Fibroblast of lung (primary cell): ENCODE measurements around the gene PPP2R2D. TPM values are rescaled to one million over a fixed set of nuclear protein-coding genes. Genes with fewer than 3 reads are reported as not detected.

ENCODE experiments used
- DNase-seq, 2 donors: peaks; one replicate each; pipeline versions ENCODE4 v3.0.0 to v3.0.0-alpha.2; 2010; ENCODE audit warnings: low read depth in 2 of 2
- H2AFZ ChIP-seq: 2 replicates; pipeline ENCODE4 v1.5.1; 2012; ENCODE audit warnings: low read length, control low read depth, inconsistent platforms
- H3K27ac ChIP-seq: 2 replicates; pipeline ENCODE4 v1.5.1; 2011; ENCODE audit warnings: low read length, control low read depth; ENCODE audit not compliant: insufficient read depth
- H3K27me3 ChIP-seq: 2 replicates; pipeline ENCODE4 v1.5.1; 2011; ENCODE audit warnings: mild to moderate bottlenecking, low read length; ENCODE audit not compliant: control insufficient read depth, insufficient read depth
- H3K36me3 ChIP-seq: 2 replicates; pipeline ENCODE4 v1.5.1; 2011; ENCODE audit warnings: low read length; ENCODE audit not compliant: control insufficient read depth, insufficient read depth
- H3K4me1 ChIP-seq: 2 replicates; pipeline ENCODE4 v1.5.1; 2011; ENCODE audit warnings: low read length; ENCODE audit not compliant: control insufficient read depth, insufficient read depth; ENCODE audit errors: extremely low read depth
- H3K4me2 ChIP-seq: 2 replicates; pipeline ENCODE4 v1.5.1; 2011; ENCODE audit warnings: low read length, control low read depth; ENCODE audit not compliant: insufficient read depth; ENCODE audit errors: extremely low read depth
- H3K4me3 ChIP-seq, 4 experiments: fragments of 200-600 bp in 1 of 4; sonication (generic) in 1 of 4; replicated peaks in 1 of 4; 2 replicates each; pipeline ENCODE4 v1.5.1; 2011 to 2016; ENCODE audit warnings: low read length in 4 of 4, low read depth in 3 of 4, mild to moderate bottlenecking in 3 of 4, control low read depth in 2 of 4, inconsistent platforms in 1 of 4, mixed read lengths in 1 of 4; ENCODE audit not compliant: insufficient read depth in 1 of 4; ENCODE audit errors: control extremely low read depth in 1 of 4
- H3K79me2 ChIP-seq: 2 replicates; pipeline ENCODE4 v1.5.1; 2012; ENCODE audit warnings: mild to moderate bottlenecking, low read length, inconsistent platforms; ENCODE audit not compliant: control insufficient read depth, insufficient read depth
- H3K9ac ChIP-seq: 2 replicates; pipeline ENCODE4 v1.5.1; 2011; ENCODE audit warnings: mild to moderate bottlenecking, low read length, control low read depth; ENCODE audit not compliant: insufficient read depth
- H3K9me3 ChIP-seq: 2 replicates; pipeline ENCODE4 v1.5.1; 2012; ENCODE audit warnings: low read depth, low read length; ENCODE audit not compliant: control insufficient read depth, insufficient read depth
- H4K20me1 ChIP-seq: 2 replicates; pipeline ENCODE4 v1.5.1; 2011; ENCODE audit warnings: low read length; ENCODE audit not compliant: control insufficient read depth, insufficient read depth; ENCODE audit errors: extremely low read depth
- CTCF ChIP-seq, 2 donors: IDR thresholded peaks in 1 of 2; conservative IDR thresholded peaks in 1 of 2; 1 replicate in 1 of 2; 2 replicates in 1 of 2; pipeline ENCODE4 v1.5.1; 2011 to 2012; ENCODE audit warnings: low read length in 2 of 2, control low read depth in 1 of 2, inconsistent platforms in 1 of 2, low read depth in 1 of 2, mild to moderate bottlenecking in 1 of 2
- EZH2 ChIP-seq: IDR thresholded peaks from 2 replicates; pipeline ENCODE4 v1.5.1; 2012; ENCODE audit warnings: low read length, control low read depth, mild to moderate bottlenecking; ENCODE audit errors: missing control alignments
- polyA plus RNA-seq, 2 donors: library from polyadenylated mRNA; depleted of rRNA in 1 of 2; stranded (reverse) in 1 of 2; unstranded in 1 of 2; fragments of >200 nt; gene quantifications; 2 replicates each; pipeline ENCODE4 v1.2.1, GENCODE V29; 2011 to 2012; ENCODE audit warnings: missing spikeins in 1 of 2
- total RNA-seq: library from RNA; depleted of rRNA; stranded (reverse); fragments of >200 nt; gene quantifications from 2 replicates; pipeline ENCODE4 v1.2.1, GENCODE V29; 2014

PPP2R2D gene
- total and polyA plus RNA-seq, 2 donors (not counting 1 experiment from before 2014, with no cell fraction given) = 23.3 to 25.4 TPM

GRCh38 chr10:131876017-131876416, 24.8 kb upstream of the PPP2R2D start:
- no peaks in the 10 kb centered on the region for H3K9me3 ChIP-seq
- H3K27ac ChIP-seq = no peak overlapping the region
- DNase-seq = no peak
- no peak overlapping the region for H3K9ac ChIP-seq
- H3K4me2 ChIP-seq = no peak overlapping the region
- H3K4me1 ChIP-seq = no peaks in the 10 kb centered on the region
- H4K20me1 ChIP-seq = no peaks in the 10 kb centered on the region
- no peaks in the 10 kb centered on the region for H3K36me3 ChIP-seq
- H2AFZ ChIP-seq = no peak overlapping the region
- no peak overlapping the region for H3K4me3 ChIP-seq
- no peaks in the 10 kb centered on the region for H3K27me3 ChIP-seq
- TF ChIP-seq EZH2 (no peak), CTCF (conservative IDR thresholded peaks at IDR 0.05 in 1 of 2, IDR thresholded peaks at IDR 0.05 in 1 of 2; ENCODE audit: low read depth in 1 of 2, low read length in 2 of 2) (no peak)
- H3K79me2 ChIP-seq = no peaks in the 10 kb centered on the region

- no peak overlapping the region for H2AFZ ChIP-seq
- no peak overlapping the region for H3K27ac ChIP-seq
- H3K9ac ChIP-seq = no peak overlapping the region
- no peak overlapping the region for H3K4me3 ChIP-seq
- H3K4me1 ChIP-seq = no peaks in the 10 kb centered on the region
- no peaks in the 10 kb centered on the region for H3K9me3 ChIP-seq
- no peaks in the 10 kb centered on the region for H3K27me3 ChIP-seq
- H3K4me2 ChIP-seq = no peak overlapping the region
- H3K79me2 ChIP-seq = no peaks in the 10 kb centered on the region
- TF ChIP-seq EZH2 (no peak), CTCF (conservative IDR thresholded peaks at IDR 0.05 in 1 of 2, IDR thresholded peaks at IDR 0.05 in 1 of 2; ENCODE audit: low read depth in 1 of 2, low read length in 2 of 2) (no peak)
- no peaks in the 10 kb centered on the region for H3K36me3 ChIP-seq
- H4K20me1 ChIP-seq = no peaks in the 10 kb centered on the region
- DNase-seq = no peak
These were observed 24.3 kb upstream of the PPP2R2D start for GRCh38 chr10:131876508-131876907.

GRCh38 chr10:131880016-131880590, 20.7 kb upstream of the PPP2R2D start:
- Histone ChIP-seq H3K27ac (no peak overlapping the region), H3K4me2 (no peak overlapping the region), H3K9ac (no peak overlapping the region), H3K27me3 (no peaks in the 10 kb centered on the region), H4K20me1 (no peaks in the 10 kb centered on the region), H3K36me3 (no peaks in the 10 kb centered on the region), H3K9me3 (no peaks in the 10 kb centered on the region), H3K4me3 (no peak overlapping the region), H3K79me2 (no peaks in the 10 kb centered on the region), H2AFZ (no peak overlapping the region), H3K4me1 (no peaks in the 10 kb centered on the region)
- TF ChIP-seq CTCF (conservative IDR thresholded peaks at IDR 0.05 in 1 of 2, IDR thresholded peaks at IDR 0.05 in 1 of 2; ENCODE audit: low read depth in 1 of 2, low read length in 2 of 2) (no peak), EZH2 (no peak)
- DNase-seq = no peak
